ENCODE data around the gene FKTN.
A peak's percentile ranks its signal among the peaks of the same experiment; 100 is the strongest.
"Not testable (repeated sequence)": the region's sequence is repeated elsewhere in the genome, so short reads cannot be mapped to it uniquely, and the experiment has no call there.

Gene FKTN

GRCh38 chr9:105557804-105558610 lies at the start of gene FKTN:
TSS of gene FKTN (plus strand) at chr9:105558131. CDS start at chr9:105575033, 16,902 bp downstream.
- DNase-seq = peak; percentile 86

GRCh38 chr9:105508530-105508929 lies 49.4 kb upstream of the FKTN start:
- no peak for DNase-seq

GRCh38 chr9:105510024-105510423 lies 47.9 kb upstream of the FKTN start:
- DNase-seq = no peak

GRCh38 chr9:105511446-105511845 lies 46.5 kb upstream of the FKTN start:
- DNase-seq = no peak

- no peak for DNase-seq
Observed at GRCh38 chr9:105515811-105516413, 42.0 kb upstream of the FKTN start.

GRCh38 chr9:105519710-105520369 lies 38.1 kb upstream of the FKTN start:
- peak; percentile 25 for DNase-seq

GRCh38 chr9:105520992-105521391 lies 36.9 kb upstream of the FKTN start:
- not testable (repeated sequence) for DNase-seq

- DNase-seq = not testable (repeated sequence)
Observed at GRCh38 chr9:105522618-105523385, 35.1 kb upstream of the FKTN start.

- DNase-seq = no peak
Observed at GRCh38 chr9:105531530-105531929, 26.4 kb upstream of the FKTN start.

GRCh38 chr9:105535920-105536668 lies 21.8 kb upstream of the FKTN start:
- no peak for DNase-seq

- DNase-seq = no peak
Observed at GRCh38 chr9:105539452-105539851, 18.5 kb upstream of the FKTN start.

- no peak for DNase-seq
Observed at GRCh38 chr9:105541838-105542237, 16.1 kb upstream of the FKTN start.

GRCh38 chr9:105554042-105554441 lies 3.9 kb upstream of the FKTN start:
- DNase-seq = no peak

- DNase-seq = no peak
Observed at GRCh38 chr9:105572455-105572854, 14.5 kb downstream of the FKTN start.

- not testable (repeated sequence) for DNase-seq
Observed at GRCh38 chr9:105579952-105580351, 22.0 kb downstream of the FKTN start.

- DNase-seq = not testable (repeated sequence)
Observed at GRCh38 chr9:105581550-105581949, 23.6 kb downstream of the FKTN start.

GRCh38 chr9:105593145-105593544 lies 35.2 kb downstream of the FKTN start:
- no peak for DNase-seq

GRCh38 chr9:105608721-105609598 lies 51.0 kb downstream of the FKTN start:
- DNase-seq = peak; percentile 57

GRCh38 chr9:105621001-105621400 lies 63.1 kb downstream of the FKTN start:
- no peak for DNase-seq

- no peak for DNase-seq
Observed at GRCh38 chr9:105625088-105625487, 67.2 kb downstream of the FKTN start.

GRCh38 chr9:105632807-105633206 lies 74.9 kb downstream of the FKTN start:
- no peak for DNase-seq
